ENCODE measurements around the gene NHERF2.

DNA sequence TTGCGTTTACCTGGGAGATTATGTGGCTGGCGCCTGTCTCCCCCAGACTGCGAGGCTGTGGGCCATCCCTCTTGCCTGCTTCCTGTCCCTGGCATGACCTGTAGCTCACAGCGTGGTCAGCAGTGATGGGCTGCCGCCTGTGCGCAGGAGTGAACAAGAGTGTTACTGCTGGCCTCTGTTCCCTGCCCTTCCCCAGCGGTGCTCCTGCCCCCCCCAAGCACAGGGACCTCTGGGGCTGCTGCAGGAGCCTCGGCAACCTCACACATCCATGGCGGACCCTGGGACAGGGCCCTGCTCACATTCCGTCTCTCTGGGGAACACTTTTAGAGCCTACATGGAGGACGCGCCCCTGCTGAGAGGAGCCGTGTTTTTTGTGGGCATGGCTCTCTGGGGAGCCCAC, 31.7 kb downstream of the NHERF2 start:
- TF ChIP-seq HDGF (IDR thresholded peaks at IDR 0.05; ENCODE audit: borderline replicate concordance): no peak
- no peak for TF ChIP-seq SUZ12 (IDR thresholded peaks at IDR 0.05)
- no peak for TF ChIP-seq NFRKB (IDR thresholded peaks at IDR 0.05)
- no peak for TF ChIP-seq TARDBP (IDR thresholded peaks at IDR 0.05)
- no peak for TF ChIP-seq SP1 (IDR thresholded peaks at IDR 0.05)
- no peak for TF ChIP-seq ELF4 (IDR thresholded peaks at IDR 0.05)
- no peak for TF ChIP-seq ARNT (IDR thresholded peaks at IDR 0.05)
- no peak for TF ChIP-seq FOXM1 (IDR thresholded peaks at IDR 0.05; ENCODE audit: borderline replicate concordance)
- TF ChIP-seq L3MBTL2 (conservative IDR thresholded peaks at IDR 0.05): no peak
- no peak for TF ChIP-seq FOXK2 (IDR thresholded peaks at IDR 0.05)
- TF ChIP-seq FOXA1 (IDR thresholded peaks at IDR 0.05): no peak
